NCI-H460 (cell line): ENCODE measurements around the gene SHISAL1. TPM values are rescaled to one million over a fixed set of nuclear protein-coding genes. Genes with fewer than 3 reads are reported as not detected.
"Not testable (repeated sequence)": the region's sequence is repeated elsewhere in the genome, so short reads cannot be mapped to it uniquely, and the experiment has no call there.

ENCODE experiments used
- DNase-seq: peaks from one replicate; pipeline ENCODE4 v3.0.0-alpha.2; 2016; ENCODE audit warnings: low read depth; ENCODE audit errors: extremely low read depth
- total RNA-seq: library from RNA; depleted of rRNA; stranded (reverse); fragments of >200 nt; shearing (Covaris generic); gene quantifications from 2 replicates; pipeline ENCODE4 v1.2.3, GENCODE V29; 2014

SHISAL1 gene
- total RNA-seq, 1 experiment from 2014 or later = 9.8 TPM

DNA sequence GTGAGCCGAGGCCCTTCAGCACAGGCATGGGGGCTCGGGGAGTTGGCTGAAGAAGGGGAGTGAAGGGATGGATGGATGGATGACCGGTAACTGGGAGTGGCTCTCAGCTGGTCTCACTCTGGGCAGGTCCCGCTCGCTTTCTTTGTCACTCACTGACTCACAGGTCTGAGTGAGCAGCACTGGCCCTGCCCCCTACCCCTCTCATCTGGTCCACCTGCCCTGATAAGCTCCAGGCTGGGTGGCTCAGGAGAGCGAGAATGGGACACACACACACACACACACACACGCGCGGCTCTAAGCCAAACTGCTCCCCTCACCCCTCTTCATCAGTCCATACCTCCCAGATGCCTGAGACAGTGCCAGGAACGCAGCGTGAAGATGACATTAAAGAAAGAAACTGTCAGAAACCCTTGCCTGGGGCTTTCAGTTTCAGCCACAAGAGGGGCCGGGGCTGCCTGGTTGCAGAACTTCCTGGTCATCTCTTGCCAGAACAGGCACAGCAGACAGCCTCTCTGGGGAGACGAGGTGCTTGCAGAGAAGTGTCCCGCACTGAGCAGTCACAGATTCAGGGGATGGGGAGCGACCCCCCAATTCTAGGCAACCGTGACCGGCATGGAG, 16.5 kb upstream of the SHISAL1 start:
- no peak for DNase-seq

GRCh38 chr22:44328762-44329161, 16.0 kb upstream of the SHISAL1 start:
- DNase-seq = no peak

DNA sequence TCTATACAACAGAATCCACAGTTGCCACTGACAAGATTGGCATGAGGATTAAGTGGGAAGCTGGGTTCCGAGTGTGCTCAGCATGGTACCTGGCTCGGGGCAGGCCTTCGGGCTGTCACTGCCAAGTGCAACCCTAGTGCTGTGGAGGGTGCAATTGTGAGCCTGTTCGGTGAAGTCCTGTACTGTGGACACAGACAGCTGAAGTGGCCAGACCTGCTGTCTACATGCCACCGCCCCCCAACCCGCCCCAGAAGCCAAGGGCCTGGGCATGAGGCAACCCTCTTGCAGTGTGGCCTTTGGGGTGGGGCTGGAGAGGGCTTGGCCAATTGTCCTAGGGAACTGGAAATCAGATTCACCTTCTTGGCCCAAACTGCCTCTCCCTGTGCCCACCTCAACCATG, 15.6 kb upstream of the SHISAL1 start:
- DNase-seq = no peak

DNA sequence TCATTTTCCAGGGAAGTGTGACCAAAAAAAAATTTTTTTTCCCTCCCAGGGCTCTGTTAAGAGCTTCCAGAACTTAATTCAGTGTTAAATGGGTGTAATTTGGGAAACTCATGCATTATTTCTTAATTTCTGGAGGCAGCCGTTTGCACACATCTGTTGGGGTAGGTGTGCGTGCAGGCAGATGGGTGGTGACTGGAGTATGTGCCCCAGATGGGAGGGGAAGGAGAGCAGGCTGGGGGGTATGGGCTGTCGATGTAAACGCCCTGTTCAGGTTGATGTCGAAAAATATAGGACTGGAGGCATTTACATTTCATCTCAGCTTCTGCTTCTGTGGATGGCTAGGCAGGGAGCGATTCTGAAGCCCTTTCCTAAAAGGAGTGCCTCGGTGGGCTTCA, 13.7 kb upstream of the SHISAL1 start:
- no peak for DNase-seq

GRCh38 chr22:44325718-44326490, 13.2 kb upstream of the SHISAL1 start:
- DNase-seq = no peak

- not testable (repeated sequence) for DNase-seq
These were observed 10.5 kb upstream of the SHISAL1 start for GRCh38 chr22:44323140-44323790.

GRCh38 chr22:44319685-44320084, 6.9 kb upstream of the SHISAL1 start:
- no peak for DNase-seq

DNA sequence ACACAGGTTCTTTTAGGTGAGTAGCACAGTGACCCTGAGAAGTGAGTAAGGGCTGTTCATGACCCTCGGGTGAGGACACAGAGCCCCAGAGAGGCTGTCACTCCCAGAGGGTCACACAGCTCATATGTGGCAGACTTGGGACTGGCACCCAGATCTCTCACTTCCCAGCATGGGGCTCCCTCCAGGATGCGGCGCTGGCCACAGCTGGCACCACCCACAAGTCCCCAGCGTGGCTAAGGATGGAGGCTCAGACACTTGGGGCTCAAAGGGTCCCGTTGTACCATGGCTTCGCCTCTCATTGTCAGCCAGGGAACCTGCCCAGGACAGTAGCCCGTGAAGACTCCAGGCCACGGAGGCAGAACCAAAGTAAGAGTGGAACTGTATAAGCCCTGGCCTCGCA, 6.0 kb upstream of the SHISAL1 start:
- DNase-seq = no peak

DNA sequence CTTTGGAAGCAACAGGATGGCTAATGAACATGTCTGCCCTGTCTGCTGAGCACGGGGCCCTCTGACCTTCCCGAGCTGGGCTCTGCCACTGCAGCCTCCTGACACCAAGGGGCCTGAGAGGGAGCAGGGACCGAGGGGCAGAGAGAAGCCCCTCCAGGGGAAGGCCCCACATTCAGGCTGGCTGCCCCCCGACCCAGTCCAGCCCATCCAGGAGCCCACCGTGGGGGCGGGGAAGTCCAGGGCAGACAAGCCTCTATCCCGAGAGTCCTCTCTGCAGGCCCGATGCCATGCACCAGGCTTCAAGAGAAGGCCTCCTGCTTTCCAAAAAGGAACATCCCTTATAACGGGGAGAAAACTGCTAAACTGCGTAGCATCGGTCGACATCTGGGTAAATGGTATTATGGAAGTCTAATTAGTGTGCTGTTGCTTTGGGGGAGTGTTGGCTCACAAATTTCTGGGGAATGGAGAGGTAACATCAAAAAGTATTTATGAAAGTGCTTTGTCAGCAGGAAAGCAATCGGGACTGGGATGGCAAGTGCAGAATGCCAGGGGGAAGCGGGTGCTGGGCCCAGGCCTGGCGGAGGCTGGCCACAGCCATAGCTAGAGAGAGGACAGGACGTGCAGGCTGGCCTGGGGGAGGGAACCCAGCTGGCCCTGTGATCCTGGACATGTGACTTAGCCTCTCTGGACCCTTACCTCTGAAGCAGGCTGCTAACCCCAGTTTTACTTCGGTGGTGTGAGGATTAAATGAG, 5.3 kb upstream of the SHISAL1 start:
- no peak for DNase-seq

DNA sequence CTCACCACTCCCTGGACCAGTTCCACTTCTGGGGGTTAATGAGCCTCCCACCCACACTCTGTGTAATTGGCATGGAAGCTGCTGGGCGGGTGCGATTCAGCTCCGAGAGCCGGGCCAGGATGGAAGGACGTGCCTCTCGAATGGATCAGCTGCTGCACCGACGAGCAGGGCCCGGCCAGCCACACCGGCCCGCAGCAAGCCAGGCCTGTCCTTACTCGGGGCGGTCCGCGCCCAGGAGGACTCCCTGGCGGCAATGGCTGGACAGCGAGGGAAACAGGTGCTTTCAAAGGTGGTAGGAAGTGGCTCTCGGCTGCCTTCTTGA, 4.3 kb upstream of the SHISAL1 start:
- no peak for DNase-seq

GRCh38 chr22:44316393-44317122, 3.8 kb upstream of the SHISAL1 start:
- DNase-seq = no peak

DNA sequence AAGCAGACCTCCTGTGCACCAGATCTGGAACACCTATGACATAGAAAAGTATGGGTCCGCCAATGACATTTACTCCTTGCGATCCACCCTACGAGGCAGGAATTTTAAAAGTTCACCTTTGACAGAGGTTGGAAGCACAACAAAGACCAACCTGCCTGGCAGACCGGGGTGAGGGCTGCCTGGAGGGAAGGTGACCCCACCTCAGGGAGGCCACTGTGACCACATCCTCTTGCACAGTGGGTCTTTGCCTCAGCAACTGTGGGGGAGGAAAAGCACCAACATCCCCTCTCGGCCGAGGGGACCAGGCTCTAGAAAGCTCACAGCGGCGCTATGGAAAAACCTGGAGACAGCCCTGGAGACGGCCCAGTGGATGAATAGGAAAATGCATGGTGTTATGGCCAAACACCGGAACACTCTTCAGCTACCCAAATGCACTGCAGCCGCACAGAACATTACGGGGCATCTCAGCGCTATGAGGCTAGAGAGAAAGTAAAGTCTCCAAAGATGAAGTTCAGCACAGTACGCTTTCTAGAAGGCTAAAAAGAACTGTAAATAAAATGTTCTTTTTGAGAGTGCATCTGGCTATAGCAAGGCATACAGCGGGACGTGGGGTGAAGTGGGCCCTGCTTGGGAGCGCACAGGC, 1.8 kb upstream of the SHISAL1 start:
- DNase-seq = no peak

- DNase-seq = no peak
These were observed 745 bp upstream of the SHISAL1 start for GRCh38 chr22:44313385-44314006.

GRCh38 chr22:44311855-44312170, 938 bp downstream of the SHISAL1 start:
- DNase-seq = no peak

DNA sequence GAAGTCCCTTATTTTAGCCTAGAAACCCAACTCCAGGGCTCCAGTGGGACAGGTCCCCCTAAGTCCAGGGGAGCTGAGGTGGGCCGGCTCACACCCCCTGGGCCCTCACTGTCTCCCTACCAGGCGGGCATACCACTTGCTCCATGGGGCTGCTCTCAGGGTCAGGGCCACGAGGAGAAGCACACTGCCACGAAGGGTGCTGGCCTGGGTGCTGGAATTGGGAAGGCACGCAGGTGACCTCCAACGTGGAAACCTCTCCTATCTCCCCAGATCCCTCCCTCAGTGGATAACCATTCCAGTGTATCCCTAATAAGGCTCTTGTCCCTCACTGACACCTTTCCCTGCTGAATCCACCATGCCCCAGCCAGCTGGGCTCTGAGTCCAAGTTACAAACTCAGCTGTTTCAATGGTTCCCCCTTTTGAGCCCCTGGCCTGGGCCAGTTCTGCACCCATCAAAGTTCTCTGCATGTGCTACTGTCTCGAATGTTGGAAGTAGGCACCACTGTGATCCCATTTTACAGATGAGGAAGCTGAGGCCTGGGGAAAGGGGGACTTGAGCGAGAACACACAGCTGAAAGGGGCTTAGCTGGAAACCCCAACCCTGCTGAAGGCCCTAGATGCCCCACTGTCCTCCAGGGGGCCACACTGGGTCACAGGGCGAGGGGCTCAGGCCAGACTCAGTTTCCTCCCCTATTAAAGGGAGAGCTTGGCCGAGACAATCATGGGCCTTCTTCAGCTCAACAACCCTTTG, 1.5 kb downstream of the SHISAL1 start:
- DNase-seq = no peak

GRCh38 chr22:44309647-44310046, 3.1 kb downstream of the SHISAL1 start:
- no peak for DNase-seq

DNA sequence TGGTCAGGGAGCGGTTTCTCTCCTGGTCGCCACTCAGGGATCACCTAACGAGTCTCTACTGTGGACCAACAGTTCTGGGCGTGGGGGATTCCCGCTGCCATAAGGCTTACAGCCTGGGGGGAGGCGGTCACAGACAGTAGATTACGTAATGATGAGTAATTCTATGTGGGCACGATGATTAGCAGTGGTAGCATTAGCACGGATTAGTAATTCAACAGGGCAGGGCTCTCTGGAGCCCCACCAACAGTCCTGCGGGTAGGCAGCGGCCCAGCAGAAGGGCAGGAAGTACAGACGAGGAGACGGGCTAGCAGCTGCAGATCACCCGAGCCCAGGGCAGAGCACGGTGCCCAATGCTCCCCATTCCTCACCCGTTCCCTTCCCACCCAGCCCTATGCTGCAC, 3.6 kb downstream of the SHISAL1 start:
- DNase-seq = peak; percentile 6

GRCh38 chr22:44307509-44308169, 5.1 kb downstream of the SHISAL1 start:
- no peak for DNase-seq

GRCh38 chr22:44305888-44306287, 6.9 kb downstream of the SHISAL1 start:
- no peak for DNase-seq
